Mesothelial cell of epicardium (in vitro differentiated cells): ENCODE measurements around the gene ENG. TPM values are rescaled to one million over a fixed set of nuclear protein-coding genes. Genes with fewer than 3 reads are reported as not detected.

Source experiments
- DNase-seq, 2 experiments: peaks; one replicate each; pipeline ENCODE4 v3.0.0; 2021; ENCODE audit warnings: low spot score in 2 of 2; ENCODE audit not compliant: unreplicated experiment in 2 of 2
- H3K27ac Mint-ChIP-seq: 2 replicates; pipeline ENCODE4 v1.8.0; 2021; ENCODE audit warnings: mixed read lengths
- H3K27me3 Mint-ChIP-seq: 2 replicates; pipeline ENCODE4 v1.8.0; 2021; ENCODE audit warnings: low read depth, mixed read lengths
- H3K36me3 Mint-ChIP-seq: 2 replicates; pipeline ENCODE4 v1.8.0; 2021; ENCODE audit warnings: mixed read lengths
- H3K4me1 Mint-ChIP-seq: 2 replicates; pipeline ENCODE4 v1.8.0; 2021; ENCODE audit warnings: mixed read lengths
- H3K4me3 Mint-ChIP-seq: 2 replicates; pipeline ENCODE4 v1.8.0; 2021; ENCODE audit warnings: mild to moderate bottlenecking, moderate library complexity, mixed read lengths
- H3K9me3 Mint-ChIP-seq: 2 replicates; pipeline ENCODE4 v1.8.0; 2021; ENCODE audit warnings: mixed read lengths
- CTCF ChIP-seq: fragments of 200-600 bp; sonication (generic); IDR thresholded peaks from one replicate; pipeline ENCODE4 v1.5.0; 2021; ENCODE audit warnings: antibody characterized with exemption; ENCODE audit not compliant: unreplicated experiment
- total RNA-seq: library from RNA; stranded (reverse); gene quantifications from 3 replicates; pipeline ENCODE4 v1.2.1, GENCODE V29; 2021

The ENG gene
- total RNA-seq, 1 donor from 2014 or later = 8.5 TPM

DNA sequence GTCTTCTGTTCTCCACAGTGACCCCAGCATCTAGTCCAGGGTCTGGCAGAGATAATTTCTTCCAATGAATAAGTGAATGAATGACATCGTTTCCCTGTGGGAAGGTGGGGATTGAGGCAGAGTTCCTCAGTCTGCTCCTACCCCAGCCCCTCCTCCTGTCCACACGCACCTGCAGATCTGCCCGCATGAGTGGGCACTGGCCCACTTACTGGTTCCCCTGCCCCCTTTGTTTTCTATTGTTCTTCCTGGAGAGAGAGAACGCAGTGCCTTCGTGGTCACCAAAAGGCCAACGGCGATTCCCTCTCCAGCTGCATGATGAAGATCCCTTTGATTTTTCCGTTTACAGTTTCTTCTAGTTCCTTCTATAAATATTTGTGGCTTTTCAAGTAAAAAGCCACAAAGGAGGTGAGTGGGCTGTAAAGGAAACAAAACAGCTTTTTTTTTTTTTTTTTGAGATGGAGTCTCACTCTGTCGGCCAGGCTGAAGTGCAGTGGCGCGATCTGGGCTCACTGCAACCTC lies 57.5 kb downstream of the ENG start:
- no peak overlapping the region for H3K4me3 Mint-ChIP-seq
- TF ChIP-seq CTCF = no peak
- no peak for DNase-seq
- peaks cover 4% of the 10 kb centered on the region for H3K4me1 Mint-ChIP-seq
- no peaks in the 10 kb centered on the region for H3K9me3 Mint-ChIP-seq
- H3K27ac Mint-ChIP-seq = no peak overlapping the region
- peaks cover 5% of the 10 kb centered on the region for H3K36me3 Mint-ChIP-seq
- H3K27me3 Mint-ChIP-seq = no peaks in the 10 kb centered on the region

DNA sequence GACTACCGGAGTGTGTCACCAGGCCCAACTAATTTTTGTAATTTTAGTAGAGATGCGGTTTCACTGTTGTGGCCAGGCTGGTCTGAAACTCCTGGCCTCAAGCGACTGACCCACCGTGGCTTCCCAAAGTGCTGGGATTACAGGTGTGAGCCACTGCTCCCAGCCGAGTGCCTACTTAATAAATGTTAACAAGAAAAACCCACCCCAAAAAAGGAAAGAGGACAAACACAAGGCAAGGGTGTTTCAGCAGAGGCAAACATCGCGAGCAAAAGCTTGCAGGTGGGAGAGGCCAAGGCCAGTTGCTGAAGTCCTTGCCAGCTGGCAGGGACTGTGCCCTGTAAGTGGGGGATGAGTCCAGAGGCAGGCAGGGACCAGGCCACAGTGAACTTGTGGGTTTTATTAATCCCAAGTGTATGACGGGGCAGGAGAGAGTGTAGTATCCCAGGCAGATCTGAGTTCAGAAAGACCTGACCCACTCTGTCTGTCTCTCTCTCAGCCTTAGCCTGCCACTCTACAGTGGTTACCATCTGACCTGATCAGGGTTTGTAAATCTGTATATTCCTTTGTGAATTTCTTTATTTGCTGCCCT lies 58.1 kb downstream of the ENG start:
- no peak overlapping the region for H3K4me3 Mint-ChIP-seq
- H3K4me1 Mint-ChIP-seq = peaks cover 1% of the 10 kb centered on the region
- H3K27ac Mint-ChIP-seq = no peak overlapping the region
- TF ChIP-seq CTCF = no peak
- DNase-seq = no peak
- H3K36me3 Mint-ChIP-seq = peaks cover 5% of the 10 kb centered on the region
- no peaks in the 10 kb centered on the region for H3K27me3 Mint-ChIP-seq
- H3K9me3 Mint-ChIP-seq = no peaks in the 10 kb centered on the region

DNA sequence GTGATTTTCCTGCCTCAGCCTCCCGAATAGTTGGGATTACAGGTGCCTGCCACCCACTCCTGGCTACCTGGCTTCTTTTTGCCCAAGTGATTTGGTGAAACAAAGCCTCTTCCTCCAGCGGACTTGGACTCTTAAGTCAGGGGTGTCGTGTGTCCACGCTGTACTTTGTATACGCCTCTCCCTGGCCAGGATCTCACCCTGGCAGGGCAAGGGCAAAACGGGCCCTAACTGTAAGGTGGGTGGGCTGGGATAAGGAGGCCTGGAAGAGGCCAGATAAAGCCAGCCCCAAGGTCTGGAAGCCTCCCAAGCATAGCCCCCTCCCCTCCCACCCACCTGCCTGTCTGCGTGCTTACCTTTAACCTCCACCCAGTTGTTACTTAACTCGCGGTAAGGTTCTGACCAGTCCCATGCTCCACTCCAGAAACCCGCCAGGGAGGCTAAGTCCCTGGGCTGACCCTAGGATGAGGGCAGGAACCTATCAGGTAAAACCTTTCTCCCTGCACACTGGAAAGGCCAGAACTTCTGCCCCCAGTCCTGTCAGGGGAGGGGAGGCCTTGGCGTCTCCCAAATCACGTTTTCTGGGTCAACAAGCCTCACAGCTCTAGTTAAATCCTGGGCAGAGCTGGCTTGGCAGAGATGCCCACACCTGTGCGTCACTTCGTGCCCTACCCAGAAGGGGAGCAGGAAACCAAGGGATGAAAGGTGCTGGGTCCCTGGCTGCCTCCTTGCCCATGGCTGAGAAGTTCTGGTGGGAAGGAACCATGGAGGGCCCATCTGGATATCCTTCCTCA lies 60.3 kb downstream of the ENG start:
- Mint-ChIP-seq H3K27me3 (no peaks in the 10 kb centered on the region), H3K27ac (peak overlapping the region; percentile 53), H3K4me3 (no peak overlapping the region), H3K4me1 (peaks cover 1% of the 10 kb centered on the region), H3K36me3 (peaks cover 18% of the 10 kb centered on the region), H3K9me3 (no peaks in the 10 kb centered on the region)
- no peak for TF ChIP-seq CTCF
- DNase-seq = no peak

- Mint-ChIP-seq H3K36me3 (peaks cover 26% of the 10 kb centered on the region), H3K4me1 (peaks cover 1% of the 10 kb centered on the region), H3K27me3 (no peaks in the 10 kb centered on the region), H3K9me3 (no peaks in the 10 kb centered on the region), H3K27ac (peak overlapping the region; percentile 59), H3K4me3 (no peak overlapping the region)
- DNase-seq = no peak
- TF ChIP-seq CTCF = no peak
Observed at GRCh38 chr9:127793093-127793708, 61.3 kb downstream of the ENG start.

- Mint-ChIP-seq H3K27ac (peak overlapping the region; percentile 22), H3K9me3 (no peaks in the 10 kb centered on the region), H3K36me3 (peaks cover 30% of the 10 kb centered on the region), H3K4me3 (no peak overlapping the region), H3K27me3 (no peaks in the 10 kb centered on the region), H3K4me1 (peaks cover 5% of the 10 kb centered on the region)
- DNase-seq = no peak
- TF ChIP-seq CTCF = no peak
Observed at GRCh38 chr9:127792417-127793031, 61.9 kb downstream of the ENG start.
